Measurements from ENCODE around the gene GIMAP1. TPM values are rescaled to one million over a fixed set of nuclear protein-coding genes. Genes with fewer than 3 reads are reported as not detected.

The GIMAP1 gene
- total RNA-seq, 1 experiment from 2014 or later: not detected

GRCh38 chr7:150716939-150717338 lies 526 bp downstream of the GIMAP1 start:
- DNase-seq (ENCODE audit: low spot score): no peak
- H3K36me3 Mint-ChIP-seq: no peaks in the 10 kb centered on the region
- H3K4me3 Mint-ChIP-seq: no peak overlapping the region
- H3K27me3 Mint-ChIP-seq (ENCODE audit: low read depth): peaks cover 97% of the 10 kb centered on the region
- H3K4me1 Mint-ChIP-seq: no peaks in the 10 kb centered on the region
- TF ChIP-seq ATF6 (CRISPR knock-in tag; IDR thresholded peaks at IDR 0.05) (no peak), MYBL2 (CRISPR knock-in tag; IDR thresholded peaks at IDR 0.05) (no peak)
- CTCF ChIA-PET: no interaction called here
- peaks cover 16% of the 10 kb centered on the region for H3K9me3 Mint-ChIP-seq
- POLR2A ChIA-PET: no interaction called here
- ATAC-seq: no peak
- no peak overlapping the region for H3K27ac Mint-ChIP-seq

DNA sequence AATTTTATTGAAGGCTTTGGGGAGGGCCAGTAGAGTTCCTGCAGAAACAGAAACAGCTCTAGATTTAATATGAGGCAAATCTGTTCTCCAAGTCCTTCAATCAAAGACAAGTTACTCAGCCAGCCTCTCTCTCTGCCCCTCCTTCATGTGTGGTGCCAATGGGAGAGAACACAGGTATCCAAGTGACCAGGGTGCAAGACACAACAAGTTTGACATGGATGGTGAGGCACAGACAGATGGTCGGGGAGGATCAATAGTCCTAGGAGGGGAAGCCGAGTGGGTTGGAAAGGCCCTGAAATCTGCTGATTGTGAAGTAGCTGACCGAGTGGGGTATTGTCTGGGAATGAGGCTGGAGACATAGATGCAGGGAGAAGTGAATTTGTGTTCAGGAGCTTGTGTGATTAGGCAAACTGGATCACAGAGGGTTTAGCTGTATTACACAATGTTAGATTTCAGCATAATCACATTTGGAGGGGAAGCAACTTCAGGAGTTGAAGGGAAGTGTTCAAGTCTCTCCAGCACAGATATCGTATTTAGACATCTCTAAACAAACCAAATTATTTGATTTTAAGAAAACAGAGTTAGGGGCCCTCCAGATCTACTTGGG lies 1.5 kb downstream of the GIMAP1 start:
- ATAC-seq: no peak
- ChIA-PET CTCF (no interaction called here), POLR2A (no interaction called here)
- H3K36me3 Mint-ChIP-seq: no peaks in the 10 kb centered on the region
- no peaks in the 10 kb centered on the region for H3K4me1 Mint-ChIP-seq
- peaks cover 99% of the 10 kb centered on the region for H3K27me3 Mint-ChIP-seq (ENCODE audit: low read depth)
- peaks cover 8% of the 10 kb centered on the region for H3K9me3 Mint-ChIP-seq
- TF ChIP-seq CBFB (CRISPR knock-in tag; IDR thresholded peaks at IDR 0.05; ENCODE audit: low read depth) (no peak), NFE2L1 (CRISPR knock-in tag; IDR thresholded peaks at IDR 0.05) (no peak)
- H3K4me3 Mint-ChIP-seq: no peak overlapping the region
- no peak for DNase-seq (ENCODE audit: low spot score)
- no peak overlapping the region for H3K27ac Mint-ChIP-seq

- DNase-seq (ENCODE audit: low spot score) (no peak), ATAC-seq (no peak)
- POLR2A ChIA-PET: no interaction called here
- no peaks in the 10 kb centered on the region for H3K9me3 Mint-ChIP-seq
- no peaks in the 10 kb centered on the region for H3K4me1 Mint-ChIP-seq
- H3K36me3 Mint-ChIP-seq: no peaks in the 10 kb centered on the region
- no peak overlapping the region for H3K4me3 Mint-ChIP-seq
- H3K27ac Mint-ChIP-seq: no peak overlapping the region
- CTCF ChIA-PET: no interaction called here
- H3K27me3 Mint-ChIP-seq (ENCODE audit: low read depth): peaks cover 100% of the 10 kb centered on the region
- no peak for TF ChIP-seq ATF3 (CRISPR knock-in tag; conservative IDR thresholded peaks at IDR 0.05)
- no peak for TF ChIP-seq ETV6 (CRISPR knock-in tag; IDR thresholded peaks at IDR 0.05)
- TF ChIP-seq, protein P1, sequence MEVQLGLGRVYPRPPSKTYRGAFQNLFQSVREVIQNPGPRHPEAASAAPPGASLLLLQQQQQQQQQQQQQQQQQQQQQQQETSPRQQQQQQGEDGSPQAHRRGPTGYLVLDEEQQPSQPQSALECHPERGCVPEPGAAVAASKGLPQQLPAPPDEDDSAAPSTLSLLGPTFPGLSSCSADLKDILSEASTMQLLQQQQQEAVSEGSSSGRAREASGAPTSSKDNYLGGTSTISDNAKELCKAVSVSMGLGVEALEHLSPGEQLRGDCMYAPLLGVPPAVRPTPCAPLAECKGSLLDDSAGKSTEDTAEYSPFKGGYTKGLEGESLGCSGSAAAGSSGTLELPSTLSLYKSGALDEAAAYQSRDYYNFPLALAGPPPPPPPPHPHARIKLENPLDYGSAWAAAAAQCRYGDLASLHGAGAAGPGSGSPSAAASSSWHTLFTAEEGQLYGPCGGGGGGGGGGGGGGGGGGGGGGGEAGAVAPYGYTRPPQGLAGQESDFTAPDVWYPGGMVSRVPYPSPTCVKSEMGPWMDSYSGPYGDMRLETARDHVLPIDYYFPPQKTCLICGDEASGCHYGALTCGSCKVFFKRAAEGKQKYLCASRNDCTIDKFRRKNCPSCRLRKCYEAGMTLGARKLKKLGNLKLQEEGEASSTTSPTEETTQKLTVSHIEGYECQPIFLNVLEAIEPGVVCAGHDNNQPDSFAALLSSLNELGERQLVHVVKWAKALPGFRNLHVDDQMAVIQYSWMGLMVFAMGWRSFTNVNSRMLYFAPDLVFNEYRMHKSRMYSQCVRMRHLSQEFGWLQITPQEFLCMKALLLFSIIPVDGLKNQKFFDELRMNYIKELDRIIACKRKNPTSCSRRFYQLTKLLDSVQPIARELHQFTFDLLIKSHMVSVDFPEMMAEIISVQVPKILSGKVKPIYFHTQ (CRISPR knock-in tag; IDR thresholded peaks at IDR 0.05): no peak
- no peak for TF ChIP-seq NFATC4 (CRISPR knock-in tag; IDR thresholded peaks at IDR 0.05)
- TF ChIP-seq, protein P2, sequence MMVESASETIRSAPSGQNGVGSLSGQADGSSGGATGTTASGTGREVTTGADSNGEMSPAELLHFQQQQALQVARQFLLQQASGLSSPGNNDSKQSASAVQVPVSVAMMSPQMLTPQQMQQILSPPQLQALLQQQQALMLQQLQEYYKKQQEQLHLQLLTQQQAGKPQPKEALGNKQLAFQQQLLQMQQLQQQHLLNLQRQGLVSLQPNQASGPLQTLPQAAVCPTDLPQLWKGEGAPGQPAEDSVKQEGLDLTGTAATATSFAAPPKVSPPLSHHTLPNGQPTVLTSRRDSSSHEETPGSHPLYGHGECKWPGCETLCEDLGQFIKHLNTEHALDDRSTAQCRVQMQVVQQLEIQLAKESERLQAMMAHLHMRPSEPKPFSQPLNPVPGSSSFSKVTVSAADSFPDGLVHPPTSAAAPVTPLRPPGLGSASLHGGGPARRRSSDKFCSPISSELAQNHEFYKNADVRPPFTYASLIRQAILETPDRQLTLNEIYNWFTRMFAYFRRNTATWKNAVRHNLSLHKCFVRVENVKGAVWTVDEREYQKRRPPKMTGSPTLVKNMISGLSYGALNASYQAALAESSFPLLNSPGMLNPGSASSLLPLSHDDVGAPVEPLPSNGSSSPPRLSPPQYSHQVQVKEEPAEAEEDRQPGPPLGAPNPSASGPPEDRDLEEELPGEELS (CRISPR knock-in tag; IDR thresholded peaks at IDR 0.05): no peak
- TF ChIP-seq CDX4 (CRISPR knock-in tag; IDR thresholded peaks at IDR 0.05; ENCODE audit: borderline replicate concordance): no peak
- TF ChIP-seq NR2C2 (CRISPR knock-in tag; IDR thresholded peaks at IDR 0.05): no peak
- TF ChIP-seq TP53 (CRISPR knock-in tag; IDR thresholded peaks at IDR 0.05): no peak
- TF ChIP-seq MAX (CRISPR knock-in tag; IDR thresholded peaks at IDR 0.05): no peak
- TF ChIP-seq SMAD3 (CRISPR knock-in tag; IDR thresholded peaks at IDR 0.05; ENCODE audit: borderline replicate concordance): no peak
- no peak for TF ChIP-seq IRF1 (CRISPR knock-in tag; IDR thresholded peaks at IDR 0.05)
- TF ChIP-seq CREM (CRISPR knock-in tag; IDR thresholded peaks at IDR 0.05): no peak
- no peak for TF ChIP-seq E2F5 (CRISPR knock-in tag; IDR thresholded peaks at IDR 0.05)
- no peak for TF ChIP-seq TEAD1 (CRISPR knock-in tag; IDR thresholded peaks at IDR 0.05)
- TF ChIP-seq MYBL2 (CRISPR knock-in tag; IDR thresholded peaks at IDR 0.05): no peak
- no peak for TF ChIP-seq MXD4 (CRISPR knock-in tag; IDR thresholded peaks at IDR 0.05; ENCODE audit: borderline replicate concordance)
- TF ChIP-seq, protein P3, sequence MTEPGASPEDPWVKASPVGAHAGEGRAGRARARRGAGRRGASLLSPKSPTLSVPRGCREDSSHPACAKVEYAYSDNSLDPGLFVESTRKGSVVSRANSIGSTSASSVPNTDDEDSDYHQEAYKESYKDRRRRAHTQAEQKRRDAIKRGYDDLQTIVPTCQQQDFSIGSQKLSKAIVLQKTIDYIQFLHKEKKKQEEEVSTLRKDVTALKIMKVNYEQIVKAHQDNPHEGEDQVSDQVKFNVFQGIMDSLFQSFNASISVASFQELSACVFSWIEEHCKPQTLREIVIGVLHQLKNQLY (CRISPR knock-in tag; IDR thresholded peaks at IDR 0.05): no peak
- no peak for TF ChIP-seq SP1 (CRISPR knock-in tag; conservative IDR thresholded peaks at IDR 0.05)
These were observed 3.0 kb downstream of the GIMAP1 start for GRCh38 chr7:150719436-150719835.

Data from WTC11 (cell line).